ENCODE measurements around the gene RNF31.

- no peak for TF ChIP-seq CTCF (conservative IDR thresholded peaks at IDR 0.05; ENCODE audit: low read length)
- no peak for TF ChIP-seq EZH2phosphoT487 (IDR thresholded peaks at IDR 0.05; ENCODE audit: borderline replicate concordance, low read depth, low read length)
Measured at GRCh38 chr14:24145690-24146452, 1.4 kb upstream of the RNF31 start.

Data from OCI-LY7 (cell line).